Fibroblast of lung (primary cell): ENCODE measurements around the gene ZNF532.

Experiments
- EZH2 ChIP-seq: IDR thresholded peaks from 2 replicates; pipeline ENCODE4 v1.5.1; 2012; ENCODE audit warnings: low read length, control low read depth, mild to moderate bottlenecking; ENCODE audit errors: missing control alignments
- TF ChIP-seq, protein P1 (sequence below), 2 donors: IDR thresholded peaks in 1 of 2; conservative IDR thresholded peaks in 1 of 2; 1 replicate in 1 of 2; 2 replicates in 1 of 2; pipeline ENCODE4 v1.5.1; 2011 to 2012; ENCODE audit warnings: low read length in 2 of 2, control low read depth in 1 of 2, inconsistent platforms in 1 of 2, low read depth in 1 of 2, mild to moderate bottlenecking in 1 of 2

DNA sequence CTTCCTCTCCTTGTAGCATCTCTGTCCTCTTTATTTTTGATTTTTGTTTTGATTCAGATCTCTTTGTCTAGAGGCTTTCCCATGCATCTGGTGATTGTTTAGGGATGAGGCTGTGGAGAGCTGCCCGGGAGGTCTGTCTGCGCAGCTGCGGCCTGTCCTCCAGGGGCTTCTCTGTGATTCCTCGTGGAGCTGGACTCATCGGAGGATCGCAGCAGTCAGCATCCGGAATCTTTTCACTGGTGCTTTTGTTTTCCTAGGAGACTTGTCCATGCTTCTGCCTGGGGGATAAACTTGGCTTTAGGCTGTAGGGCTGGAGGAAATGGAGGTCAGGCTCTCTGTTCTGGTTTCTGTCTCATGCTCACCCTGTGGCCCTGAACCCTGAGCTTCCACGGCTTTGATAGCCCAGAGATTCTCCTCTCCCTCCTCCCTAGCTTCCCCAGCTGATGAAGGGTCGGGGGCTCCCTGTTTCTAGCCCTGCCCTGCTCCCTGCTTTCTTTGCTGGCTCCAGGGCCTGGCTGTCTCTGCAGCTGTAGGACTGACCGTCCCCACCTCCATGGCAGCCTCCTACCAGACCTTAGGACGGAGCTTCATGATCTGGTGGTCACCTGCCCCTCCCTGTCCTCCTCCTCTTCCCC is 35.5 kb downstream of the ZNF532 start:
- TF ChIP-seq, protein P1, sequence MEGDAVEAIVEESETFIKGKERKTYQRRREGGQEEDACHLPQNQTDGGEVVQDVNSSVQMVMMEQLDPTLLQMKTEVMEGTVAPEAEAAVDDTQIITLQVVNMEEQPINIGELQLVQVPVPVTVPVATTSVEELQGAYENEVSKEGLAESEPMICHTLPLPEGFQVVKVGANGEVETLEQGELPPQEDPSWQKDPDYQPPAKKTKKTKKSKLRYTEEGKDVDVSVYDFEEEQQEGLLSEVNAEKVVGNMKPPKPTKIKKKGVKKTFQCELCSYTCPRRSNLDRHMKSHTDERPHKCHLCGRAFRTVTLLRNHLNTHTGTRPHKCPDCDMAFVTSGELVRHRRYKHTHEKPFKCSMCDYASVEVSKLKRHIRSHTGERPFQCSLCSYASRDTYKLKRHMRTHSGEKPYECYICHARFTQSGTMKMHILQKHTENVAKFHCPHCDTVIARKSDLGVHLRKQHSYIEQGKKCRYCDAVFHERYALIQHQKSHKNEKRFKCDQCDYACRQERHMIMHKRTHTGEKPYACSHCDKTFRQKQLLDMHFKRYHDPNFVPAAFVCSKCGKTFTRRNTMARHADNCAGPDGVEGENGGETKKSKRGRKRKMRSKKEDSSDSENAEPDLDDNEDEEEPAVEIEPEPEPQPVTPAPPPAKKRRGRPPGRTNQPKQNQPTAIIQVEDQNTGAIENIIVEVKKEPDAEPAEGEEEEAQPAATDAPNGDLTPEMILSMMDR (conservative IDR thresholded peaks at IDR 0.05 in 1 of 2, IDR thresholded peaks at IDR 0.05 in 1 of 2; ENCODE audit: low read depth in 1 of 2, low read length in 2 of 2) = no peak
- TF ChIP-seq EZH2 = no peak
